Measurements from ENCODE around the gene PRKCE. TPM values are rescaled to one million over a fixed set of nuclear protein-coding genes. Genes with fewer than 3 reads are reported as not detected.

PRKCE gene
- total RNA-seq, 1 experiment from 2014 or later = 14.8 TPM

DNA sequence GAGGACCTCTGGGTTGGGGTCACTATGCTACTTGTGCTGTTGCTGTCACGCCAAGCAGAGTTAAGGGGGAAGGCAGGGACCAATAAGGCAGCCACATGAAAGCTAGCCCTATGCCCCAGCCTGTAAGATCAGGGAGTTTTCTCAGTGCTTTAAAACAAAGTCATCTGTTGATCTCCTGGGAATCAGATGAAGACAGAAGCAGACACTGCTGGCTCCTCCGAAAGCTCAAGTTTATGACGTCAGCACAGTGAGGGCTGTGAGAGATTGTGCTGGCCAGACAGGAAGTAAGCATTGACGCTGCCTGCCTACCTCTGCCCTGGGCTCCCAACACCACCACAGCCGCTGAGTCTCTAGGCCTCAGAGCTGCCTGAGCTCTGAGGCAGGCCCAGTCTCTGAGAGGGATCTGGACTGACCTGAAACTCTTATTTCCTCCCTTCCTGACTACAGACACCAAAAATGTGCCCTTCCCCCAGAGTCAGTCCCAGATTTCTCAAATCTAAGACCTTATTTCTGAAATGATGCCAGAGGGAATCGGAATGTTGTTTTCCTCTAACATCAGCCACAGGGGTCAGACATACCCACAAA lies 527.7 kb downstream of the PRKCE start:
- TF ChIP-seq CBX3 (IDR thresholded peaks at IDR 0.05; ENCODE audit: low read depth) = no peak
- H3K4me1 ChIP-seq (ENCODE audit: control insufficient read depth in 1 of 2, insufficient read depth in 2 of 2, low read length in 2 of 2) = peaks cover 3 to 8% of the 10 kb centered on the region in 2 experiments; a peak in 1 of 4 replicates
- H4K20me1 ChIP-seq (ENCODE audit: insufficient read depth) = no peaks in the 10 kb centered on the region
- no peaks in the 10 kb centered on the region for H3K9me2 ChIP-seq (ENCODE audit: insufficient read depth)
- H3K79me2 ChIP-seq (ENCODE audit: insufficient read depth, low read length) = no peaks in the 10 kb centered on the region
- H3K36me3 ChIP-seq (ENCODE audit: control insufficient read depth in 1 of 2, insufficient read depth in 2 of 2, low read length in 2 of 2) = no peaks in the 10 kb centered on the region
- intact Hi-C loops (cut with micrococcal nuclease) = no loop called here
- ChIA-PET POLR2A (no interaction called here), RAD21 (ENCODE audit: low non-redundant PET in 1 of 2, low total read pairs in 2 of 2, uncharacterized antibody in 2 of 2, unreplicated experiment in 2 of 2) (no interaction called here), CTCF (no interaction called here)
- H3K4me3 ChIP-seq (replicated peaks in 1 of 2; ENCODE audit: low read depth in 1 of 2, low read length in 2 of 2) = no peak overlapping the region
- H3K9ac ChIP-seq (ENCODE audit: low read length) = no peak overlapping the region
- DNase-seq (ENCODE audit: low read depth, low spot score) = no peak
- no peak overlapping the region for H2AFZ ChIP-seq (ENCODE audit: low read depth, low read length, poor library complexity, severe bottlenecking)
- no peaks in the 10 kb centered on the region for H3K9me3 ChIP-seq (ENCODE audit: control insufficient read depth in 1 of 2, insufficient read depth in 1 of 2, low read depth in 1 of 2, low read length in 2 of 2)
- no peak overlapping the region for H3K27ac ChIP-seq (ENCODE audit: low read depth, low read length)
- no peaks in the 10 kb centered on the region for H3K27me3 ChIP-seq (ENCODE audit: insufficient read depth, low read length)
- no peak overlapping the region for H3K4me2 ChIP-seq (ENCODE audit: low read length)
- no peak for ATAC-seq
- BruUV-seq (replicated peaks) = no TSS peak

DNA sequence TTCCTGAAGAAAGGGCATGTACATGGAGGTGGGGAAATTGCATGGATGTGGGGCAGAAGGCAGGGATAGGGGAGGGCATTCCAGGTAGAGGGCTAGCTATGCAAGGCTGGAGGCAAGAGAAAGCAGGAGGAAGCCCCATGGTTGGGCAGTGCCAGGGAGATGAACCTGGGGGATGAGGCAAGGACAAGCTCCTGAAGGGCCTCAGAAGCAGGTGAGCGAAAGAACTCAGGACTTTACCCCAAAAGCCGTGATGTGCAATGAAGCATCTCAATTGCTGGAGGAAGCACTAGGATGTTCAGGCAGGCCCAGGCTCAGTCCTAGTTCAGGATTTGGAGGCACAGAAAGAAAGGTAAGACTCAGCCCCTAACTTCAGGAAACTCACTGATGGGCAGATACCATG lies 528.7 kb downstream of the PRKCE start:
- Histone ChIP-seq H3K4me3 (replicated peaks in 1 of 2; ENCODE audit: low read depth in 1 of 2, low read length in 2 of 2) (no peak overlapping the region), H3K9me2 (ENCODE audit: insufficient read depth) (no peaks in the 10 kb centered on the region), H4K20me1 (ENCODE audit: insufficient read depth) (no peaks in the 10 kb centered on the region), H3K27ac (ENCODE audit: low read depth, low read length) (no peak overlapping the region), H3K4me2 (ENCODE audit: low read length) (no peak overlapping the region), H3K27me3 (ENCODE audit: insufficient read depth, low read length) (no peaks in the 10 kb centered on the region), H3K9ac (ENCODE audit: low read length) (no peak overlapping the region), H3K4me1 (ENCODE audit: control insufficient read depth in 1 of 2, insufficient read depth in 2 of 2, low read length in 2 of 2) (peaks cover under 1 to 3% of the 10 kb centered on the region in 2 experiments; a peak in 1 of 4 replicates), H2AFZ (ENCODE audit: low read depth, low read length, poor library complexity, severe bottlenecking) (no peak overlapping the region), H3K79me2 (ENCODE audit: insufficient read depth, low read length) (no peaks in the 10 kb centered on the region), H3K9me3 (ENCODE audit: control insufficient read depth in 1 of 2, insufficient read depth in 1 of 2, low read depth in 1 of 2, low read length in 2 of 2) (no peaks in the 10 kb centered on the region), H3K36me3 (ENCODE audit: control insufficient read depth in 1 of 2, insufficient read depth in 2 of 2, low read length in 2 of 2) (no peaks in the 10 kb centered on the region)
- ChIA-PET CTCF (no interaction called here), POLR2A (no interaction called here), RAD21 (ENCODE audit: low non-redundant PET in 1 of 2, low total read pairs in 2 of 2, uncharacterized antibody in 2 of 2, unreplicated experiment in 2 of 2) (no interaction called here)
- BruUV-seq (replicated peaks) = no TSS peak
- no peak for ATAC-seq
- DNase-seq (ENCODE audit: low read depth, low spot score) = no peak
- intact Hi-C loops (cut with micrococcal nuclease) = no loop called here
- TF ChIP-seq, protein P1, sequence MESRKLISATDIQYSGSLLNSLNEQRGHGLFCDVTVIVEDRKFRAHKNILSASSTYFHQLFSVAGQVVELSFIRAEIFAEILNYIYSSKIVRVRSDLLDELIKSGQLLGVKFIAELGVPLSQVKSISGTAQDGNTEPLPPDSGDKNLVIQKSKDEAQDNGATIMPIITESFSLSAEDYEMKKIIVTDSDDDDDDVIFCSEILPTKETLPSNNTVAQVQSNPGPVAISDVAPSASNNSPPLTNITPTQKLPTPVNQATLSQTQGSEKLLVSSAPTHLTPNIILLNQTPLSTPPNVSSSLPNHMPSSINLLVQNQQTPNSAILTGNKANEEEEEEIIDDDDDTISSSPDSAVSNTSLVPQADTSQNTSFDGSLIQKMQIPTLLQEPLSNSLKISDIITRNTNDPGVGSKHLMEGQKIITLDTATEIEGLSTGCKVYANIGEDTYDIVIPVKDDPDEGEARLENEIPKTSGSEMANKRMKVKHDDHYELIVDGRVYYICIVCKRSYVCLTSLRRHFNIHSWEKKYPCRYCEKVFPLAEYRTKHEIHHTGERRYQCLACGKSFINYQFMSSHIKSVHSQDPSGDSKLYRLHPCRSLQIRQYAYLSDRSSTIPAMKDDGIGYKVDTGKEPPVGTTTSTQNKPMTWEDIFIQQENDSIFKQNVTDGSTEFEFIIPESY (IDR thresholded peaks at IDR 0.05; ENCODE audit: extremely low read depth, insufficient replicate concordance, low read length) = no peak
- TF ChIP-seq RAD21 (IDR thresholded peaks at IDR 0.05; ENCODE audit: low read depth) (no peak), POLR2A (IDR thresholded peaks at IDR 0.05; ENCODE audit: borderline replicate concordance, extremely low read depth, insufficient read depth, insufficient read length) (no peak), SRF (IDR thresholded peaks at IDR 0.05; ENCODE audit: low read depth) (no peak), EZH2phosphoT487 (IDR thresholded peaks at IDR 0.05; ENCODE audit: borderline replicate concordance) (no peak)
